Measurements from ENCODE around the gene EXOSC7.

Gene EXOSC7

GRCh38 chr3:45055411-45056143 lies 79.5 kb downstream of the EXOSC7 start:
- peak; percentile 46 for DNase-seq (ENCODE audit: low spot score)

GRCh38 chr3:45056608-45057301 lies 80.7 kb downstream of the EXOSC7 start:
- no peak for DNase-seq (ENCODE audit: low spot score)

GRCh38 chr3:45057557-45057956 lies 81.5 kb downstream of the EXOSC7 start:
- no peak for DNase-seq (ENCODE audit: low spot score)

- no peak for DNase-seq (ENCODE audit: low spot score)
Measured at GRCh38 chr3:45059132-45059531, 83.1 kb downstream of the EXOSC7 start.

- peak; percentile 31 for DNase-seq (ENCODE audit: low spot score)
Measured at GRCh38 chr3:45060165-45060892, 84.3 kb downstream of the EXOSC7 start.
